HCT116 (cell line): ENCODE measurements around the gene GUK1. TPM values are rescaled to one million over a fixed set of nuclear protein-coding genes. Genes with fewer than 3 reads are reported as not detected.

Experiments used
- ATAC-seq: fragments of 200-7000 bp; cut with Tn5 transposase; 2 replicates; pipeline ENCODE4 v1.9.1; 2020; ENCODE audit warnings: mild to moderate bottlenecking, moderate library complexity
- BruUV-seq: library from RNA; stranded (reverse); fragments of 400-500 nt; replicated peaks from 2 replicates; lab custom pipeline; 2021; lab: Mats Ljungman, UMichigan
- CTCF ChIA-PET: fragments of 300-600 bp; sonication (Branson Sonifier 250); formaldehyde crosslinking; loops from one replicate; lab custom pipeline; 2021; ENCODE audit warnings: antibody characterized with exemption; lab: Charles Lee
- POLR2A ChIA-PET: fragments of 300-600, 350-600 bp; sonication (Branson Sonifier 250); formaldehyde crosslinking; loops from one replicate; lab custom pipeline; 2021; ENCODE audit warnings: antibody characterized with exemption; lab: Charles Lee
- RAD21 ChIA-PET, 2 experiments: fragments of 300-600 bp; sonication (Branson Sonifier 250); formaldehyde crosslinking; loops; one replicate each; lab custom pipeline; 2023; ENCODE audit warnings: low total read pairs in 2 of 2; ENCODE audit not compliant: uncharacterized antibody in 2 of 2, unreplicated experiment in 2 of 2, low non-redundant PET in 1 of 2; lab: Charles Lee
- DNase-seq: peaks from one replicate; pipeline ENCODE4 v3.0.0-alpha.2; 2010; ENCODE audit warnings: low read depth, low spot score
- H2AFZ ChIP-seq: fragments of 200-600 bp; shearing (Covaris generic), sonication (generic); 2 replicates; pipeline ENCODE4 v1.6.1; 2017; ENCODE audit warnings: low read depth, mixed run types, mixed read lengths, antibody characterized with exemption, low read length; ENCODE audit not compliant: poor library complexity, severe bottlenecking
- H3K27ac ChIP-seq: 2 replicates; pipeline ENCODE4 v1.5.1; 2012; ENCODE audit warnings: low read depth, low read length
- H3K27me3 ChIP-seq: fragments of 200-600 bp; sonication (generic); 2 replicates; pipeline ENCODE4 v1.6.1; 2016; ENCODE audit warnings: mixed run types, low read length, mixed read lengths; ENCODE audit not compliant: insufficient read depth
- H3K36me3 ChIP-seq, 2 experiments: fragments of 200-500 bp in 1 of 2; fragments of 200-600 bp in 1 of 2; sonication (Bioruptor generic) in 1 of 2; sonication (generic) in 1 of 2; 2 replicates each; pipeline versions ENCODE4 v1.5.1 to v1.6.1; 2014 to 2016; ENCODE audit warnings: low read length in 2 of 2, inconsistent platforms in 1 of 2, mixed read lengths in 1 of 2, mixed run types in 1 of 2; ENCODE audit not compliant: insufficient read depth in 2 of 2, control insufficient read depth in 1 of 2
- H3K4me1 ChIP-seq, 2 experiments: fragments of 200-600 bp in 1 of 2; sonication (generic) in 1 of 2; 2 replicates each; pipeline versions ENCODE4 v1.5.1 to v1.6.1; 2012 to 2017; ENCODE audit warnings: low read length in 2 of 2, inconsistent platforms in 1 of 2, mild to moderate bottlenecking in 1 of 2, mixed read lengths in 1 of 2, mixed run types in 1 of 2, moderate library complexity in 1 of 2; ENCODE audit not compliant: insufficient read depth in 2 of 2, control insufficient read depth in 1 of 2
- H3K4me2 ChIP-seq: fragments of 200-600 bp; sonication (generic); 2 replicates; pipeline ENCODE4 v1.6.1; 2017; ENCODE audit warnings: mixed run types, low read length, mixed read lengths
- H3K4me3 ChIP-seq, 2 experiments: fragments of 200-600 bp in 1 of 2; sonication (generic) in 1 of 2; replicated peaks in 1 of 2; 2 replicates each; pipeline ENCODE4 v1.5.1; 2011 to 2016; ENCODE audit warnings: low read length in 2 of 2, control low read depth in 1 of 2, low read depth in 1 of 2, mild to moderate bottlenecking in 1 of 2, mixed read lengths in 1 of 2, mixed run types in 1 of 2
- H3K79me2 ChIP-seq: fragments of 200-600 bp; sonication (generic); 2 replicates; pipeline ENCODE4 v1.6.1; 2017; ENCODE audit warnings: mild to moderate bottlenecking, mixed run types, low read length, moderate library complexity, mixed read lengths; ENCODE audit not compliant: insufficient read depth
- H3K9ac ChIP-seq: fragments of 200-600 bp; sonication (generic); 2 replicates; pipeline ENCODE4 v1.6.1; 2016; ENCODE audit warnings: low read length, mixed read lengths
- H3K9me2 ChIP-seq: fragments of 200-600 bp; sonication (generic), shearing (Covaris generic); 2 replicates; pipeline ENCODE4 v1.6.1; 2017; ENCODE audit warnings: mixed run types, mild to moderate bottlenecking, moderate library complexity; ENCODE audit not compliant: insufficient read depth
- H3K9me3 ChIP-seq, 2 experiments: fragments of 200-500 bp in 1 of 2; fragments of 200-600 bp in 1 of 2; sonication (Bioruptor generic) in 1 of 2; sonication (generic) in 1 of 2; 2 replicates each; pipeline ENCODE4 v1.6.1; 2014 to 2017; ENCODE audit warnings: low read length in 2 of 2, mixed read lengths in 2 of 2, inconsistent platforms in 1 of 2, low read depth in 1 of 2, mild to moderate bottlenecking in 1 of 2, mixed run types in 1 of 2, moderate library complexity in 1 of 2; ENCODE audit not compliant: control insufficient read depth in 1 of 2, insufficient read depth in 1 of 2
- H4K20me1 ChIP-seq: fragments of 200-600 bp; sonication (generic), shearing (Covaris generic); 2 replicates; pipeline ENCODE4 v1.6.1; 2017; ENCODE audit warnings: mixed run types, mild to moderate bottlenecking, moderate library complexity; ENCODE audit not compliant: insufficient read depth
- CEBPB ChIP-seq: IDR thresholded peaks from 2 replicates; pipeline ENCODE4 v1.6.1; 2012; ENCODE audit warnings: low read depth
- ZFX ChIP-seq: fragments of 450-650 bp; IDR thresholded peaks from 2 replicates; pipeline ENCODE4 v1.6.1; 2017
- intact Hi-C: fragments of 100-400 bp; cut with micrococcal nuclease; formaldehyde crosslinking; loops from 2 replicates; pipeline ENCODE4 v1.10.0; 2022
- total RNA-seq: library from RNA; stranded (reverse); gene quantifications from one replicate; pipeline ENCODE4 v1.2.1, GENCODE V29; 2021; ENCODE audit not compliant: unreplicated experiment

The GUK1 gene
- total RNA-seq, 1 experiment from 2014 or later: 145 TPM

- Histone ChIP-seq H3K36me3 (no peaks in the 10 kb centered on the region), H3K4me1 (no peaks in the 10 kb centered on the region), H3K27me3 (no peaks in the 10 kb centered on the region), H2AFZ (no peak overlapping the region), H3K79me2 (no peaks in the 10 kb centered on the region), H4K20me1 (no peaks in the 10 kb centered on the region), H3K9me3 (no peaks in the 10 kb centered on the region), H3K27ac (no peak overlapping the region), H3K9me2 (no peaks in the 10 kb centered on the region), H3K9ac (no peak overlapping the region), H3K4me3 (no peak overlapping the region), H3K4me2 (no peak overlapping the region)
- ChIA-PET RAD21 (no interaction called here), CTCF (no interaction called here), POLR2A (no interaction called here)
- DNase-seq (no peak), ATAC-seq (no peak)
- intact Hi-C loops: no loop called here
- TF ChIP-seq CEBPB: no peak
- no TSS peak for BruUV-seq
Measured at GRCh38 chr1:228190778-228191177, 50.7 kb downstream of the GUK1 start.

- intact Hi-C loops: no loop called here
Measured at GRCh38 chr1:228194436-228194835, 54.4 kb downstream of the GUK1 start.

More at GRCh38 chr1:228194436-228194835, 54.4 kb downstream of the GUK1 start:
- Histone ChIP-seq H3K4me2 (no peak overlapping the region), H3K4me1 (no peaks in the 10 kb centered on the region), H3K27ac (no peak overlapping the region), H3K9me3 (peaks cover 4 to 13% of the 10 kb centered on the region in 2 experiments; a peak in 3 of 4 replicates), H3K27me3 (no peaks in the 10 kb centered on the region), H4K20me1 (no peaks in the 10 kb centered on the region), H3K36me3 (no peaks in the 10 kb centered on the region), H2AFZ (no peak overlapping the region), H3K4me3 (no peak overlapping the region), H3K79me2 (no peaks in the 10 kb centered on the region), H3K9me2 (no peaks in the 10 kb centered on the region), H3K9ac (no peak overlapping the region)
- ChIA-PET POLR2A (no interaction called here), RAD21 (no interaction called here), CTCF (no interaction called here)
- no TSS peak for BruUV-seq
- no peak for DNase-seq
- ATAC-seq: no peak
- no peak for TF ChIP-seq ZFX
